ENCODE results near the gene AUH. TPM values are rescaled to one million over a fixed set of nuclear protein-coding genes. Genes with fewer than 3 reads are reported as not detected.

The AUH gene
- total RNA-seq, 2 donors from 2014 or later: 23.0 to 23.5 TPM

GRCh38 chr9:91275655-91276054 lies 86.1 kb downstream of the AUH start:
- Mint-ChIP-seq H3K36me3 (ENCODE audit: low read depth) (peaks cover 3% of the 10 kb centered on the region), H3K27me3 (ENCODE audit: insufficient read depth) (no peaks in the 10 kb centered on the region), H3K4me1 (peaks cover 14% of the 10 kb centered on the region), H3K4me3 (no peak overlapping the region), H3K27ac (no peak overlapping the region), H3K9me3 (no peaks in the 10 kb centered on the region)
- Histone ChIP-seq H3K36me3 (ENCODE audit: control insufficient read depth, insufficient read depth, low read length) (no peaks in the 10 kb centered on the region), H3K4me1 (ENCODE audit: control insufficient read depth, insufficient read depth, low read length) (no peaks in the 10 kb centered on the region), H3K4me3 (ENCODE audit: low read length) (no peak overlapping the region), H3K27me3 (ENCODE audit: control insufficient read depth, insufficient read depth, low read length, poor library complexity, severe bottlenecking) (no peaks in the 10 kb centered on the region), H3K9me3 (ENCODE audit: control insufficient read depth, low read length) (no peaks in the 10 kb centered on the region), H3K27ac (ENCODE audit: low read depth, low read length) (no peak overlapping the region), H3K9ac (ENCODE audit: extremely low read depth, low read length, poor library complexity, severe bottlenecking) (no peak overlapping the region)
- no peak for TF ChIP-seq CTCF (conservative IDR thresholded peaks at IDR 0.05)
- WGBS, 2 experiments (ENCODE audit: insufficient coverage in 1 of 2, insufficient read length in 1 of 2): 100% methylated on average over 1 of the region's 1 CpG; no CpG with 5 or more reads in 1 of the 2 experiments
- DNase-seq: no peak

- Histone ChIP-seq H3K9me3 (ENCODE audit: control insufficient read depth, low read length) (no peaks in the 10 kb centered on the region), H3K27me3 (ENCODE audit: control insufficient read depth, insufficient read depth, low read length, poor library complexity, severe bottlenecking) (no peaks in the 10 kb centered on the region), H3K4me1 (ENCODE audit: control insufficient read depth, insufficient read depth, low read length) (no peaks in the 10 kb centered on the region), H3K9ac (ENCODE audit: extremely low read depth, low read length, poor library complexity, severe bottlenecking) (no peak overlapping the region), H3K27ac (ENCODE audit: low read depth, low read length) (no peak overlapping the region), H3K36me3 (ENCODE audit: control insufficient read depth, insufficient read depth, low read length) (no peaks in the 10 kb centered on the region), H3K4me3 (ENCODE audit: low read length) (no peak overlapping the region)
- Mint-ChIP-seq H3K27ac (no peak overlapping the region), H3K9me3 (no peaks in the 10 kb centered on the region), H3K27me3 (ENCODE audit: insufficient read depth) (no peaks in the 10 kb centered on the region), H3K36me3 (ENCODE audit: low read depth) (peaks cover 3% of the 10 kb centered on the region), H3K4me3 (no peak overlapping the region), H3K4me1 (peaks cover 14% of the 10 kb centered on the region)
- no peak for DNase-seq
- TF ChIP-seq CTCF (conservative IDR thresholded peaks at IDR 0.05): no peak
- WGBS, 2 experiments (ENCODE audit: insufficient coverage in 1 of 2, insufficient read length in 1 of 2): 92 to 100% methylated on average over 1 to 2 of the region's 2 CpGs
Measured at GRCh38 chr9:91274949-91275492, 86.7 kb downstream of the AUH start.

- no peak overlapping the region for H3K4me3 ChIP-seq (ENCODE audit: low read length)
- Mint-ChIP-seq H3K27me3 (ENCODE audit: insufficient read depth) (no peaks in the 10 kb centered on the region), H3K9me3 (no peaks in the 10 kb centered on the region), H3K36me3 (ENCODE audit: low read depth) (no peaks in the 10 kb centered on the region), H3K4me1 (peaks cover 14% of the 10 kb centered on the region), H3K4me3 (no peak overlapping the region), H3K27ac (no peak overlapping the region)
- H3K9ac ChIP-seq (ENCODE audit: extremely low read depth, low read length, poor library complexity, severe bottlenecking): no peak overlapping the region
- H3K4me1 ChIP-seq (ENCODE audit: control insufficient read depth, insufficient read depth, low read length): no peaks in the 10 kb centered on the region
- no peaks in the 10 kb centered on the region for H3K9me3 ChIP-seq (ENCODE audit: control insufficient read depth, low read length)
- no peaks in the 10 kb centered on the region for H3K36me3 ChIP-seq (ENCODE audit: control insufficient read depth, insufficient read depth, low read length)
- H3K27me3 ChIP-seq (ENCODE audit: control insufficient read depth, insufficient read depth, low read length, poor library complexity, severe bottlenecking): no peaks in the 10 kb centered on the region
- 92 to 100% methylated on average over 1 to 2 of the region's 2 CpGs for WGBS, 2 experiments (ENCODE audit: insufficient coverage in 1 of 2, insufficient read length in 1 of 2)
- no peak for TF ChIP-seq CTCF (conservative IDR thresholded peaks at IDR 0.05)
- H3K27ac ChIP-seq (ENCODE audit: low read depth, low read length): no peak overlapping the region
- DNase-seq: no peak
Measured at GRCh38 chr9:91273853-91274552, 87.7 kb downstream of the AUH start.

Data from endodermal cell (in vitro differentiated cells).